Peyer's patch (tissue), 4 donors: ENCODE data around the gene FNBP1. TPM values are rescaled to one million over a fixed set of nuclear protein-coding genes. Genes with fewer than 3 reads are reported as not detected.
"Not testable (repeated sequence)": the region's sequence is repeated elsewhere in the genome, so short reads cannot be mapped to it uniquely, and the experiment has no call there.

Source experiments
- DNase-seq, 3 donors: peaks; one replicate each; pipeline ENCODE4 v3.0.0-alpha.2; 2017 to 2019
- H3K27ac ChIP-seq, 4 donors: fragments of 200-600 bp; sonication (generic); one replicate each; pipeline ENCODE4 v1.5.1; 2016 to 2019
- H3K27me3 ChIP-seq, 2 donors: fragments of 200-600 bp; sonication (generic); one replicate each; pipeline ENCODE4 v1.5.1; 2019
- H3K36me3 ChIP-seq, 3 donors: fragments of 200-600 bp; sonication (generic); one replicate each; pipeline ENCODE4 v1.5.1; 2016 to 2019
- H3K4me1 ChIP-seq, 4 donors: fragments of 200-600 bp; sonication (generic); one replicate each; pipeline ENCODE4 v1.5.1; 2016 to 2019
- H3K4me3 ChIP-seq, 4 donors: fragments of 200-600 bp; sonication (generic); 1 replicate in 3 of 4; 2 replicates in 1 of 4; pipeline ENCODE4 v1.5.1; 2016 to 2019; ENCODE audit warnings: mild to moderate bottlenecking in 1 of 4
- H3K9me3 ChIP-seq, 4 donors: fragments of 200-600 bp; sonication (generic); one replicate each; pipeline ENCODE4 v1.5.1; 2016 to 2019; ENCODE audit warnings: mild to moderate bottlenecking in 1 of 4
- POLR2A ChIP-seq, 2 donors: fragments of 450-650 bp; IDR thresholded peaks; one replicate each; pipeline ENCODE4 v1.5.1; 2017; ENCODE audit warnings: antibody characterized with exemption in 2 of 2, mild to moderate bottlenecking in 2 of 2, moderate library complexity in 2 of 2
- total RNA-seq, 4 donors: library from RNA; depleted of rRNA; stranded (reverse); fragments of >200 nt; gene quantifications; one replicate each; pipeline ENCODE4 v1.1.0, GENCODE V29; 2016
- TF ChIP-seq, protein P1 (sequence below), 6 experiments: fragments of 450-650 bp in 4 of 6; fragments of 200-600 bp in 2 of 6; sonication (generic) in 1 of 6; IDR thresholded peaks; one replicate each; pipeline ENCODE4 v1.5.1; 2017 to 2019; ENCODE audit warnings: antibody characterized with exemption in 6 of 6, mild to moderate bottlenecking in 3 of 6, moderate library complexity in 1 of 6

FNBP1 gene
- total RNA-seq, 4 donors from 2014 or later: 9.8 to 163 (median 22.2) TPM

DNA sequence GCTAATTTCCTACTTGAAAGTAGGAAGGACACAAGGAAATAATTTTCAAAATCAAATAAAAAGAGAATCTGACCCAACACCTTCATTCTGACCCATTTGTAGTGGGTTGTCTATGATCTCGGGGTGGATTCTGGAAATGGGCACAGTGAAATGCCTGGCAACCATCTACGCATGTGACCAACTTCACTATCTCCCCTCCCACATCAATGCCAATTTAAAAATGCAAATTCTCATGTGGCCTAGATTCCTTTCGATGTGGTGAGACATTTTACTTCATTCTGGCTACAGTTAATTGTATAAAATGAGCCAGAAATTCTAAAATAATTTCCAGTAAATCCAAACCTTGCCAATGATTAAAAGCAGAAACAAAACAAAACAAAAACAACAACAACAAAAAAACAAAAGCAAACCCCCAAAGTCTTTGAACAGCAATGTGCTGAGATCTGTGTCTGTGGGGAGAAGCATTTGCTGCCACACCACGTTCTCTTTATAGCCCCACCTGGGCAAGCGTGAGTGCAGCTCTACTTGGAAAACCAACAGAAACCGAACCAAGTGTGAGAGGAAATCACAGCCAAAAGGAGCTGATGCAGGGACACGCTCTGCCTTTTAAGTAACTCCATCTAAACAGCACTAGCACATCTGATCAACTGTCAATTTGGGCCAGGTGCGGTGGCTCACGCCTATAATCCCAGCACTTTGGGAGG, 148.7 kb downstream of the FNBP1 start:
- Histone ChIP-seq H3K27ac (peak overlapping the region in 3 of 4 donors; percentile 22 to 91 (median 30)), H3K9me3 (no peaks in the 10 kb centered on the region), H3K4me1 (peaks cover 0 to 31% (median 19%) of the 10 kb centered on the region in 4 donors), H3K4me3 (no peak overlapping the region), H3K36me3 (peaks cover 0 to 22% (median 0%) of the 10 kb centered on the region in 3 donors), H3K27me3 (no peaks in the 10 kb centered on the region)
- no peak for DNase-seq
- TF ChIP-seq, protein P1, sequence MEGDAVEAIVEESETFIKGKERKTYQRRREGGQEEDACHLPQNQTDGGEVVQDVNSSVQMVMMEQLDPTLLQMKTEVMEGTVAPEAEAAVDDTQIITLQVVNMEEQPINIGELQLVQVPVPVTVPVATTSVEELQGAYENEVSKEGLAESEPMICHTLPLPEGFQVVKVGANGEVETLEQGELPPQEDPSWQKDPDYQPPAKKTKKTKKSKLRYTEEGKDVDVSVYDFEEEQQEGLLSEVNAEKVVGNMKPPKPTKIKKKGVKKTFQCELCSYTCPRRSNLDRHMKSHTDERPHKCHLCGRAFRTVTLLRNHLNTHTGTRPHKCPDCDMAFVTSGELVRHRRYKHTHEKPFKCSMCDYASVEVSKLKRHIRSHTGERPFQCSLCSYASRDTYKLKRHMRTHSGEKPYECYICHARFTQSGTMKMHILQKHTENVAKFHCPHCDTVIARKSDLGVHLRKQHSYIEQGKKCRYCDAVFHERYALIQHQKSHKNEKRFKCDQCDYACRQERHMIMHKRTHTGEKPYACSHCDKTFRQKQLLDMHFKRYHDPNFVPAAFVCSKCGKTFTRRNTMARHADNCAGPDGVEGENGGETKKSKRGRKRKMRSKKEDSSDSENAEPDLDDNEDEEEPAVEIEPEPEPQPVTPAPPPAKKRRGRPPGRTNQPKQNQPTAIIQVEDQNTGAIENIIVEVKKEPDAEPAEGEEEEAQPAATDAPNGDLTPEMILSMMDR (IDR thresholded peaks at IDR 0.05): no peak
- no peak for TF ChIP-seq POLR2A (IDR thresholded peaks at IDR 0.05)

DNA sequence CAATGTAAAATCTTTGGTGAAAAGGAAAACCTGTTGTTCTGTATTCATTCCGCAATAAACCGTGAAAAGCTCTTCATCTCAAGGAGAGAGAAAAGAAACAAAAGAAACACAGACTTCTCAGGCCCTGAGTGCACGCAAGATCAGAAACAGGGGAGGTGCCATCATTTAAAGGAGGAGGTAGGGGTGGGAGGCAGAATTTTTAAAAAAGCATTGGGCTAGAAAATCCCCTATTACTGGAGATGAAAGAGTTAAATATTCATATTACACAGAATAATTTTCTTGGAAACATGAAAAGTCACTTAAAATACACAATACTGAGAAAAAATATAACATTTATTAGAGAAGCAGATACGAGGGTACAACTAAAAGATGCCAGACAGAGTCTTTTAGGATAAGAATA, 151.4 kb downstream of the FNBP1 start:
- no peaks in the 10 kb centered on the region for H3K9me3 ChIP-seq
- no peaks in the 10 kb centered on the region for H3K27me3 ChIP-seq
- H3K4me3 ChIP-seq: no peak overlapping the region
- H3K27ac ChIP-seq: peak overlapping the region; percentile 2 to 91 (median 58)
- H3K4me1 ChIP-seq: peaks cover 0 to 36% (median 26%) of the 10 kb centered on the region in 4 donors
- TF ChIP-seq POLR2A (IDR thresholded peaks at IDR 0.05): no peak
- TF ChIP-seq, protein P1 (IDR thresholded peaks at IDR 0.05): no peak
- peaks cover 0 to 14% (median 0%) of the 10 kb centered on the region in 3 donors for H3K36me3 ChIP-seq
- DNase-seq: no peak

DNA sequence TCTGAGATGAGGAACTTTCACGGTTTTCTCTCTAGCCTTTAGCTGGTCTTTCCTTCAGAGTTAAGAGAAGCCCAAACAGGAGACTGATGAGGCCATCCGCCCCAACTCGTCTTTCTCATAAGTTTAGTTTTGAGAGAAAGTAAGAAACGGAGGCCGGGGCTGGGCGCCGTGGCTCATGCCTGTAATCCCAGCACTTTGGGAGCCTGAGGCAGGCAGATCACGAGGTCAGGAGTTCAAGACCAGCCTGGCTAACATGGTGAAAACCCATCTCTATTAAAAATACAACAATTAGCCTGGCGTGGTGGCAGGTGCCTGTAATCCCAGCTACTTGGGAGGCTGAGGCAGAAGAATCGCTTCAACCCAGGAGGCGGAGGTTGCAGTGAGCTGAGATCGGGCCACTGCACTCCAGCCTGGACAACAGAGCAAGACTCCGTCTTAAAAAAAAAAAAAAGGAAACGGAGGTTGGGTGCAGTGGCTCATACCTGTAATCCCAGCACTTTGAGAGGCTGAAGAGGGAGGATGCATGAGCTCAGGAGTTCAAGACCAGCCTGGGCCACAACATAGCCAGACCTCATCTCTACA, 152.2 kb downstream of the FNBP1 start:
- H3K36me3 ChIP-seq: not testable (repeated sequence)
- H3K27ac ChIP-seq: peak overlapping the region; percentile 79 to 91 (median 83)

DNA sequence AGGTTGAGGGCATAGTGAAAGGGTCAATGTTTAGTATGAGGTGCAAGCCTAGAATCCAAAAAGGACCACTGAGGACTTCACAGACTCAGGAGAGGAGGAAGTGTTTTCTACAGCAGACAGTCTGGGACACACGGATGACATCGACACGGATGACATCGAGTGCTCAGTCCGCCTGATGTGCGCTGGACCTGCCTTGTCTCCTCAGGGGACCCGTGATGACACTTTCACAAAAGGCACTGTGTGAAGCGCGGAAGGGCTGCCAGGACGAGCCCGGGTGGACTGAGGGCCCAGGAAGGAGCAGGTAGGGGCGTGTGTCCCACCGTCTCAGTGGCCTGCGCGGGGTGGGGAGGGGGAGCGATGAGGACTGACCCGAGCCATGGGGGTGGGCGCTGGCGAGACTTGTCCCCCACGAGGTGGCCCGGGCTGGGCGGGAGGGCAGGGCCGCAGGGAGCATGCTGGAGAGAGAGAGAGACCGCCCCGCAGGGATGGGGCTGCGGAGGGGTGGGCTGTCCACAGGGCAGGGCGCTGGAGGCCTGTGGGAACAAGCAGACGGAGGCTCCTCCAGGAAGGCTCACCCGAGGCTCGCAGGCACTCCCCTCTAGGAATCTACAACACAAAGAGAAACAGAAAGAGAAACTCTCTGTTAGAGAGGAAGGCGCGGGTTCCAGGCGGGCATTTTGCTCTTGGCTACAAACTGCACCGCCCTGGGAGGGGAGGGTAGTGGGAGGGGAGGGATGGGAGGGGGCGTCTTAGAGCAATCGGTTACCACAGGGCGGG, 152.9 kb downstream of the FNBP1 start:
- DNase-seq: peak; percentile 55 to 80 (median 71)
- peaks cover 2 to 51% (median 32%) of the 10 kb centered on the region in 4 donors for H3K4me1 ChIP-seq
- TF ChIP-seq, protein P1 (IDR thresholded peaks at IDR 0.05): no peak
- TF ChIP-seq POLR2A (IDR thresholded peaks at IDR 0.05): no peak
- peaks cover 0 to 2% (median 0%) of the 10 kb centered on the region in 3 donors for H3K36me3 ChIP-seq
- H3K27ac ChIP-seq: peak overlapping the region; percentile 79 to 91 (median 83)
- peak overlapping the region; percentile 22 to 39 (median 35) for H3K4me3 ChIP-seq
- no peaks in the 10 kb centered on the region for H3K9me3 ChIP-seq
- H3K27me3 ChIP-seq: no peaks in the 10 kb centered on the region

More for the DNA sequence above, 152.2 kb downstream of the FNBP1 start:
- H3K4me3 ChIP-seq: peak overlapping the region; percentile 22 to 39 (median 35)
- not testable (repeated sequence) for DNase-seq, H3K27me3 ChIP-seq, H3K9me3 ChIP-seq
- H3K4me1 ChIP-seq: peaks cover 0 to 44% (median 29%) of the 10 kb centered on the region in 4 donors

DNA sequence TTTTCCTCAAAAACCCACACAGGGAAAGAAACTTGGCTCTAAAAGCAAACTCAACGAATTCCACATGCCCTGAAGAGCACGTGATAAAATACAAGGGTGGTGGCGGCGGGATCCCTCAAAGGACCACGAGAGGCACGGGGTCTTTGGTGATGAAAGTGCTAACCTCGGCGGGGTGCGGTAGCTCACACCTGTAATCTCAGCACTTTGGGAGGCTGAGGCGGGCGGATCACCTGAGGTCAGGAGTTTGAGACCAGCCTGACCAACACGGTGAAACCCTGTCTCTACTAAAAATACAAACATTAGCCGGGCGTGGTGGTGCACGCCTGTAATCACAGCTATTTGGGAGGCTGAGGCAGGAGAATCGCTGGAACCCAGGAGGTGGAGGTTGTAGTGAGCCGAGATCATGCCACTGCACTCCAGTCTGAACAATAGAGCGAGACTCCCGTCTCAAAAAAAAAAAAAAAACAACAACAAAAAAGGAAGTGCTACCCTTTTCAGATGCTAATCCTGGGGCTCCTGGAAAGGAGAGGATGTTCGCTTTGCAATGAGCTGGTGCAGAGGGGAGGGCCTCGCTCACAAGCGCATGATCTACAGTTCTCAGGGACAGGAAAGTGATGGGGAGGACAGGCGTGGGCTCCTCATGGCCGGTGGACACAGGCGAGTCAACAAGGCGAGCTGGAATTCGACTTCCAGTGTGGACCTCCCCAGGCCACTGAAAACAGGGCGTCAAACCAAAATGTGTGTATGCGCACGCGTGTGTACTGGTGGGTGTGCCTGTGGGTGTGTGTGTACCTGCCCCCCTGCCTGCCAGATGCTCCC, 153.7 kb downstream of the FNBP1 start:
- Histone ChIP-seq H3K4me3 (peak overlapping the region in 1 of 4 donors; percentile 28), H3K36me3 (no peaks in the 10 kb centered on the region), H3K9me3 (no peaks in the 10 kb centered on the region), H3K27me3 (no peaks in the 10 kb centered on the region), H3K27ac (peak overlapping the region; percentile 79 to 91 (median 84)), H3K4me1 (peaks cover 8 to 59% (median 32%) of the 10 kb centered on the region in 4 donors)
- TF ChIP-seq POLR2A (IDR thresholded peaks at IDR 0.05): no peak
- TF ChIP-seq, protein P1 (IDR thresholded peaks at IDR 0.05): no peak
- DNase-seq: peak in 1 of 3 donors; percentile 47
